Suppressor macrophage treated with lipopolysaccharide for 4 hours (primary cell): ENCODE data around the gene LRRC23.

Experiments used
- DNase-seq: peaks from one replicate; pipeline ENCODE4 v3.0.0-alpha.2; 2020

Gene LRRC23

DNA sequence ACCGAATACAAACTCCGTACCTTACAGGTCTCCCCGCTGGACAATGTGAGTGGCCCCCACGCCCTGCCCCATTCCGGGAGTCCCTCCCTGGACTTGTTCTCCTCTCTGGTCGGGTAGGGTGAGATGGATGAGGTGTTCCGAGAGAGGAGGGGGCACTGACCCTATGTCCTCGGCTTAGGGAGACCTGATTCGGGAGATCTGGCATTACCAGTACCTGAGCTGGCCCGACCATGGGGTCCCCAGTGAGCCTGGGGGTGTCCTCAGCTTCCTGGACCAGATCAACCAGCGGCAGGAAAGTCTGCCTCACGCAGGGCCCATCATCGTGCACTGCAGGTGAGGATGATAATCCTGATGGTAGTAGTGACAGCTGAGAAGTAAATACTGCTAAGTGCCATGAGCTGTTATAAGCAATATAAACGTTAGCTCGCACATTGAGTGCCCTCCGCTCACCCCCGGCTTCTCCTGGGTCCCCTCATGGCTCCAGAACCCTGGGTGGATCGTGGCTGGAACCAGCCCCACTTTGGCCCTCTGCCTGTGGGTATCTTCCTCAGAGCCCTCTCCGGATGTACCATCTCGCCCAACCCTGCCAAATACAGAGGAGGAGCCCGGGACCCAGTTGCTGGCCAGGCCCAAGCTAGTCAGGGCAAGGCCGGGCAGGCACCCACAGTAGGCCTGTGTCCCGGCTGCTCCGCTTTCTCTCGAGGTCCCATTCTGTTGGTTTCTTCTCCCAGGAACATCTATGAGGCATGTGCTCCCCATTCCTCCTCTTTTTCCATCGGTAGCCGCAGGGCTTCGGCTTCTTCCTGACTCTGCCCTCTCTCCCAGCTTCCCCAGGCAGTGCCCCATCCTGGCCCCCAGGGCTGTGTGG is 53.4 kb downstream of the LRRC23 start:
- no peak for DNase-seq

DNA sequence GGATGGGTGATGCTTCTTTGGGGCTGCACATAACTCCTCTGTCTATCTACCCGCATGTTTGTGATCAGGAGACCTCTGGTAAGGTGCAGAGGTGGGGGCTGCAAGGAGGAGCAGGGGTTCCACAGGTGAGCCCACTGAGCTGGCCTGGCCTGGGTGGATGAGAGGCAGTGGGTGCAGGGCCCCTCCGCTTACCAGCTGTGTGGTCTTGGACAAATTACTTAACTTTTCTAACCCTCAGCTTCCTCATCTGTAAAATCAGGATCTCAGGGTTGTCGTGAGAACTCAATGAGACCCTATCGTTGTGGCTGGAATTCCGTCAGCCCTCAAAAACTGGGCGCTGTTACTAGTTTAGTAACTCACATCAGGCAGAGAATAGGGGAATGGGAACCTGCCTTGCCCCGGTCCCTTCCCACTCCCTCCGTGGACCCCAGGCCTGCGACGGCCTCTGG is 54.0 kb downstream of the LRRC23 start:
- peak; percentile 54 for DNase-seq

DNA sequence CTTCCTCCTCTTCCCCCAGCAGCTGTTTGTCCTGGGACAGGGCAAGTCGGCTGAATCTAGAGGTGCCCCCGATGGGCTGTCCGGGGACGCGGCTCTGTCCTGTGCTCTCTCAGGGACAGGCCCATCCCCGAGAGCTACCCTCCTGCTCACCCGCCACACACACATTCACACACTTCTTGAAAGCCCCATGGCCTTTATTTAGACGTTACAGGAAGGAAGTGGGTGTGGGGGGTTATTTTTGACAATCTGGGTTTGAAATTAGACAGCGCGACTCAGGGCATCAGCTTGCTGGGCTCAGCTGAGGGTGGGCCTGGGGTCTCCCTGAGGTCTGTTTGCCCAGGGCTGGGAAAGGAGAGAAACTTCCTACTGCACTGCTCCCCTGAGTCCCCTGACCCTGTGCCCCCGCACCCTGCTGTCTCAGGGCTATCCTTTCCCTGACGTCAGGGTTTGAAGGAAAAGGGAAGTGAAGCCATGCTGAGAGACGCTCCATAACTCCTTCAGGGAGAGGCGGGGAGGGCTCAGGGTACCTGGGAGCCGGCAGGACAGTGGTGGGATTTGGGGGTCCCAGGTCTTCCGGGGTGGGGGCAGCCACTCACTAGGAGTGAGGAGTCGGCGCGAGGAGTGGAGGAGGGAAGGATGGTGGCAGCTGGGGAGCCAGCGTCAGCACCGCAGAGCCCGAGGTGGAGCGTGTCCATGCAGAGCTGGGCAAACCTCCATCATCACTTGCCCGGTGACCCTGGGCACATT is 54.6 kb downstream of the LRRC23 start:
- peak; percentile 91 for DNase-seq

DNA sequence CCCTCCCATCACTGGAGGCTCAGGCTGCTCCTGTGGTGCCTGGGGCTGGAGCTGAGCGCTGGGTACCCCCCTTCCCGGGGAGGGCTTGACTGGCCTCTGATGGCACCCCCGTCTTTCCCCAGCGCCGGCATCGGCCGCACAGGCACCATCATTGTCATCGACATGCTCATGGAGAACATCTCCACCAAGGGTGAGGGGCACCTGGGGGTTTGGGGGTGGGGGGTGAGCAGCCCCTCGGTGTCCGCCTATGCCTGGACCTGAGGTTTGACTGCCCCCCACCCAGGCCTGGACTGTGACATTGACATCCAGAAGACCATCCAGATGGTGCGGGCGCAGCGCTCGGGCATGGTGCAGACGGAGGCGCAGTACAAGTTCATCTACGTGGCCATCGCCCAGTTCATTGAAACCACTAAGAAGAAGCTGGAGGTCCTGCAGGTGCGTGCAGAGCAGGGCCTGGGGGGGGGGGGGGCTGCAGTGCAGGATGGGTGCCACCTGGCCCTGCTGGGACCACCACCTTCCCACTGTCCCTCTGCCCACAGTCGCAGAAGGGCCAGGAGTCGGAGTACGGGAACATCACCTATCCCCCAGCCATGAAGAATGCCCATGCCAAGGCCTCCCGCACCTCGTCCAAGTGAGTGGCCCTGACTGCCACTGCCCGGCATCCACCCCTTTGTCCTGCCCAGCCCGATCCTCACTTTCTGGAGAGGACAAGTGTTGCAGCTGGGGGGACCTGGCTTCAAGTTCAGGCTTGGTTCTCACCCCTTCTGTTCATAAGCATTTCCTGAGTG is 55.4 kb downstream of the LRRC23 start:
- DNase-seq = no peak

DNA sequence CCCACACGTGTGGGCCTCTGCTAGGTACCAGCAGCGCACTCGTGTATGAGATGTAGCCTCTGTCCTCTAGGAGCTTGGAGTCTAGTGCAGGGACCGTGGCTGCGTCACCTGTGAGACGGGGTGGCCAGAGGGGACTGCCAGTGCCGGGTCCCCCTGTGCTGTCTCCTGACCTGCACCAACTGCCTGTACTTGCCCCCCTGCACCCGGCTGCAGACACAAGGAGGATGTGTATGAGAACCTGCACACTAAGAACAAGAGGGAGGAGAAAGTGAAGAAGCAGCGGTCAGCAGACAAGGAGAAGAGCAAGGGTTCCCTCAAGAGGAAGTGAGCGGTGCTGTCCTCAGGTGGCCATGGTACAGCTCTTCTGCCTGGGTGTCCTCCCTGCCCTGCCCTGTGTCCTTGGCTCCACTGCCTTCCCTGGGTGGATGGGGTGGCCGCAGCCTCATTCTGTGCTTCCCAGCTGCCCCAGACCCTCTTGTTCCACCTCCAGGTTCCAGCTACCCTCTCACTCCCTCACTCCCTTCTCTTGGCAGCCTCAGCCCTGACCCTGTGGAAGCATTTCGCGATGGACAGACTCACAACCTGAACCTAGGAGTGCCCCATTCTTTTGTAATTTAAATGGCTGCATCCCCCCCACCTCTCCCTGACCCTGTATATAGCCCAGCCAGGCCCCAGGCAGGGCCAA is 56.1 kb downstream of the LRRC23 start:
- DNase-seq = peak; percentile 59

DNA sequence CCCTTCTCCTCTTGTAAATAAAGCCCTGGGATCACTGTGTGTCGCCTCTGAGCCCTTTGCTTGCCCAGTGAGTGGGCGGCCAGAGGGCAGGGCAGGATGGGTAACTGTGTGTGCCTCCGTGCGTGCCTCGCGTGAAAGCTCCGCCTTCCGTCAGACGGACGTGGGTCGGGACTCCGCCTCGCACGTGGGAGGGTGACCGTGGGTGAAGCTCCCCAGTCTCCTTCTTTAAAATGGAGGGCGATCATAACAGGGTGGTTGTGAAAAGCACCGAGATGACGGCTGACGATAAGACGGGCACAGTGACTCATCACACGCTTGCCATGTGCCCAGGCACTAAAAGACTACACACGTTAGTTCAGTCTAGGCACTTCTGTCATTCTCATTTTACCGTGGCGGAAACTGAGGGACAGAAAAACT is 56.7 kb downstream of the LRRC23 start:
- DNase-seq = peak; percentile 95

DNA sequence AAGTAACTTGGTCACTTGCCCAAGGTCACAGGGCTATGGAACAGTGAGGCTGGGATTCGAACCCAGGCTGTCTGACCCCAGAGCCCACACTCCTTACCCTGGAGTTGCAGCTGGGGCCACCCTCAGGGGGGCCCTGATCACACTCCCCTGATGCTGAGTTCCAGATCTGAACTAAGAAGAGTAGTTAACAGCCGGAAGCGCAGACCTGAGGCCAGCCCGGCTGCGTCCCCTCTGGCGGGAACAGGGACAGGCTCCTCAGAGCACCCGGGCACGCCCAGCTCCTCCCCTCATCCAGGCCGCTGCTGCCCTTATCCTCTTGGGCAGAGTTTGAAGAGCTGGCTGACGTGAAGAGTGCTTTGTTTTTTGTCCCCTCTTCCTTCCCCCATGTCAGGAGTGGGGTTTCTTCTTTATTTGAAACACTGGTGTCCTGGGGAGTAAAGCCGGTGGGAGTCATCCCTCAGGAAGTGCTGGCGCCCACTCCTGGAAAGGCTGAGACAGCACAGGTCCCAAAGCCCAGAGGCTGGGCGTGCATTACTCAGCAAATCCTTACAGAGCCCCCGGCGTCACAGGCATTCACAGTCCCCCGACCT is 57.2 kb downstream of the LRRC23 start:
- DNase-seq = peak; percentile 69

DNA sequence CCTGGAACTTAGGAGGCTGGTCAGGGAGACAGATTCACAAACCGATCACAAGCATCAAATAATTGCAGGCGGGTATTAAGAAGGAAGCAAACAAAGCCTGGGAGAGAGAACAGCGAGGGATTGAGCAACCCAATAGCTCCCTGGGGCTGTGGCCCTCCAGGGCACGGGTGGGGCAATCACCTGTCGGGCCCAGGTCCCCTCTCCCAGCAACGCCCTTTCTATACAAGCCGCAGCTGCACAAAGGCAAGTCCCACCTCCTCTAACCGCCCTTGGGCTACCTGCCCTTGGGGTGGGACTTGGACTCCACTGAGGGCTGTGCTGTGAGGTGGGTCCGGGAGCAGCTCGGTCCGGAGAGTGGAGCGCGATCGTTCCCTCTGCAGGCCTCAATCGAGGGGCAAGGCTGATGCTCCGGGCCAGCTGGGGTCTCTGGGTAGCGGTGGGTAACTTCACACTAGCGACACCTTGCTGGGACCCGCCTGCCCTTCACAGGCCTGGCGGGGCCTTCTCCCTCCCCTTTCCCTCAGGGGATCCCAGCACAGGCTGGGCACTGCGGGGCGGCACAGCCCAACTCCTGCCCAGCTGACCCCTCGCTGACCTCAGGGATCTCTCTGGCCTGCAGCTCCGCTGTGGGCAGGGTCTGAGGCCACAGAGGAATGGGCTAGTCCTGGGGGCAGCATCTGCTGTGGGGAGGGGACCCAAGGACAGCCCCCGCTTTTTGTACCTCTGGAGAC is 57.8 kb downstream of the LRRC23 start:
- no peak for DNase-seq

DNA sequence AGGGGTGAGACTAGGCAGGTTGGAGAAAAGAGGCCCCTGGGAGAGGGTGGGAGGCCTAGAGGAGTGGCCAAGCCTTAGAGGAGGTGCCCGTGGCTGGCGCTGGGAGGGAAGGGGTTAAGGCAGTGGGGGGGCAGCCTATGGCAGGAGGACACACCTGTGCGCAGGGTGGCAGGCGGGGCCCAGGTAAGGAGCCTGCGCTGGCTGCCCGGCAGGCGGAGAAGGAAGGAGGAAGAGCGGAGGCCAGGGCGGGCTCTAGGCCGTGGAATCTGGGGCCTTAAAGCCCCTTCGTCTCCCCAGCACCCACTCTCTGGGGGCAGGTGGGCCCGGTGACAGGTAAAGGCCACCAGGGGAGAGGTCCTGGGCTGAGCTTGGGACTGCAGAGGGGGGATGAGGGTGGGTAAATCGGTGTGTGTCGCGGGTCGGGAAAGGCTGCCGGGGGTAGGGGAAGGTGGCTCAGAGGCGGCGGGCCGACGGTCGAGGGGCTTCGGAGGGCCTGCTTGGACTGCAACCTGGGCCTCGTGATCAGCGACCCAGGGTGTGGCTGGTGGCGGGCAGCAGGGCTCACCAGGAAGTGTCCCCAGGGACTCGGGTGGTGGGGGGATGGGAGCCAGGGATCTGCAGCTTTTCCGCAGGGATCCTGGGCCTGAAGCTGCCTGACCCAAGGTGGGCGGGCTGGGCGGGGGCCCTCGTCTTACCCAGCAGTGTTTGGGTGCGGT is 58.6 kb downstream of the LRRC23 start:
- no peak for DNase-seq
